ENCODE measurements around the gene CACNG4. TPM values are rescaled to one million over a fixed set of nuclear protein-coding genes. Genes with fewer than 3 reads are reported as not detected.
"Not testable (repeated sequence)": the region's sequence is repeated elsewhere in the genome, so short reads cannot be mapped to it uniquely, and the experiment has no call there.

Gene CACNG4
- total and polyA plus RNA-seq, 5 experiments from 2014 or later: not detected

- Mint-ChIP-seq H3K9me3 (peaks cover 0 to 2% (median 0%) of the 10 kb centered on the region in 9 donors), H3K36me3 (peaks cover 0 to 6% (median 0%) of the 10 kb centered on the region in 3 donors), H3K27ac (peak overlapping the region in 1 of 10 donors; percentile 32), H3K4me1 (peaks cover 7 to 15% (median 13%) of the 10 kb centered on the region in 4 donors), H3K27me3 (peaks cover 34 to 75% (median 68%) of the 10 kb centered on the region in 5 donors), H3K4me3 (peak overlapping the region in 1 of 10 donors; percentile 30)
- no peak for ATAC-seq
- DNase-seq: no peak
- POLR2A ChIA-PET: no interaction called here
Observed at GRCh38 chr17:66968916-66969315, 4.4 kb downstream of the CACNG4 start.

DNA sequence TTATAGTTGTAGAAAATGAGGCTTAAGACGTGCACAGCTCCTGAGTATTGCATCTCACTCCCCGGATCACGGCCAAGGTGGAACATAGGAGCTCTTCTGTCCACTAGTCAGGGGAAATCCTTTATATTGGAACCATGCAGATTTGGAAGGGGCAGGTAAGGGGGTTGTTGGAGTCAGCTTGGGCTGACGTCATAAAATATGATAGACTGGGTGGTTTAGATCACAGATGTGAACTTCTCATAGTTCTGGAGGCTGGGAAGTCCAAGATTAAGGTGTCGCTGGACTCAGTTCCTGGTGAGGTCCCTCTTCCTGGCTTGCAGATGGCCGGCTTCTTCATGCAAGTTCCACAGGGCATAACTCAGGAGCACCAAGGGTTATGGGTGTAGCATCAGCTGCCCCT lies 5.6 kb downstream of the CACNG4 start:
- peaks cover 0 to 4% (median 0%) of the 10 kb centered on the region in 3 donors for H3K36me3 Mint-ChIP-seq
- ATAC-seq (no peak), DNase-seq (no peak)
- peaks cover 4 to 12% (median 10%) of the 10 kb centered on the region in 4 donors for H3K4me1 Mint-ChIP-seq
- H3K9me3 Mint-ChIP-seq: peaks cover 0 to 2% (median 0%) of the 10 kb centered on the region in 9 donors
- H3K27ac Mint-ChIP-seq: peak overlapping the region in 1 of 10 donors; percentile 17
- no peak overlapping the region for H3K4me3 Mint-ChIP-seq
- peaks cover 34 to 76% (median 67%) of the 10 kb centered on the region in 5 donors for H3K27me3 Mint-ChIP-seq
- POLR2A ChIA-PET: no interaction called here

GRCh38 chr17:66970797-66971196 lies 6.3 kb downstream of the CACNG4 start:
- DNase-seq: no peak
- H3K4me1 Mint-ChIP-seq: peaks cover 4 to 10% (median 9%) of the 10 kb centered on the region in 4 donors
- no peak overlapping the region for H3K4me3 Mint-ChIP-seq
- peaks cover 34 to 76% (median 65%) of the 10 kb centered on the region in 5 donors for H3K27me3 Mint-ChIP-seq
- peaks cover 0 to 2% (median 0%) of the 10 kb centered on the region in 9 donors for H3K9me3 Mint-ChIP-seq
- POLR2A ChIA-PET: interaction anchor here (0.5 kb wide), 1 partner anchor 9 kb away, joined by 3 read pairs; no protein-coding TSS in a partner anchor
- H3K36me3 Mint-ChIP-seq: peaks cover 0 to 4% (median 0%) of the 10 kb centered on the region in 3 donors
- no peak for ATAC-seq
- H3K27ac Mint-ChIP-seq: no peak overlapping the region

DNA sequence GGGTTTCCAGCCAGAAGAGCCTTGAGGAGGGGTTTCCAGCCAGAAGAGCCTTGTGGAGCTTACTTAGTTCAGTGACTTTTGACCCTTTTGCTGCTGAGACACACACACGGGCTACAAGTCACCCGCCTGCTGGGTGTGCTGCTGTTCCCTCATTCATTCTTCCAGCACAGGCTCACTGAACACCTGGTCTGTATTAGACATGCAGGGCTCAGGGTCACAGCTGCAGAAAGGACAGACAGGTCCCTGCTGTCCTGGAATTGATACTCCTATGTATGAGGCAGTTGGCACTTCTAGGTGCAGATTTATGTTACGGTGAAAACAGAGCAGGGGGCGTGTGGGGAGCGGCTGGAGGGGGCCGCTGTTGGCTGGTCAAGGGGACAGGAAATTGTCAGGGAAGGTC lies 6.8 kb downstream of the CACNG4 start:
- POLR2A ChIA-PET: interaction anchor here (0.5 kb wide), 1 partner anchor 9 kb away, joined by 3 read pairs; no protein-coding TSS in a partner anchor
- no peak overlapping the region for H3K27ac Mint-ChIP-seq
- peaks cover 0 to 2% (median 0%) of the 10 kb centered on the region in 9 donors for H3K9me3 Mint-ChIP-seq
- DNase-seq: no peak
- H3K27me3 Mint-ChIP-seq: peaks cover 33 to 74% (median 65%) of the 10 kb centered on the region in 5 donors
- peaks cover 4 to 7% (median 6%) of the 10 kb centered on the region in 4 donors for H3K4me1 Mint-ChIP-seq
- peaks cover 0 to 4% (median 0%) of the 10 kb centered on the region in 3 donors for H3K36me3 Mint-ChIP-seq
- ATAC-seq: no peak
- no peak overlapping the region for H3K4me3 Mint-ChIP-seq

- H3K4me1 Mint-ChIP-seq: peaks cover 0 to 5% (median 1%) of the 10 kb centered on the region in 4 donors
- H3K27me3 Mint-ChIP-seq: peaks cover 29 to 74% (median 65%) of the 10 kb centered on the region in 5 donors
- ATAC-seq (no peak), DNase-seq (no peak)
- H3K4me3 Mint-ChIP-seq: no peak overlapping the region
- H3K36me3 Mint-ChIP-seq: peaks cover 0 to 2% (median 0%) of the 10 kb centered on the region in 3 donors
- POLR2A ChIA-PET: no interaction called here
- H3K27ac Mint-ChIP-seq: peak overlapping the region in 1 of 10 donors; percentile 50
- no peaks in the 10 kb centered on the region for H3K9me3 Mint-ChIP-seq
Observed at GRCh38 chr17:66971730-66972441, 7.4 kb downstream of the CACNG4 start.

- H3K4me1 Mint-ChIP-seq, POLR2A ChIA-PET, H3K27ac Mint-ChIP-seq, DNase-seq, ATAC-seq, H3K36me3 Mint-ChIP-seq, H3K4me3 Mint-ChIP-seq, H3K9me3 Mint-ChIP-seq: not testable (repeated sequence)
- peaks cover 26 to 74% (median 67%) of the 10 kb centered on the region in 5 donors for H3K27me3 Mint-ChIP-seq
Observed at GRCh38 chr17:66972442-66972830, 7.9 kb downstream of the CACNG4 start.

DNA sequence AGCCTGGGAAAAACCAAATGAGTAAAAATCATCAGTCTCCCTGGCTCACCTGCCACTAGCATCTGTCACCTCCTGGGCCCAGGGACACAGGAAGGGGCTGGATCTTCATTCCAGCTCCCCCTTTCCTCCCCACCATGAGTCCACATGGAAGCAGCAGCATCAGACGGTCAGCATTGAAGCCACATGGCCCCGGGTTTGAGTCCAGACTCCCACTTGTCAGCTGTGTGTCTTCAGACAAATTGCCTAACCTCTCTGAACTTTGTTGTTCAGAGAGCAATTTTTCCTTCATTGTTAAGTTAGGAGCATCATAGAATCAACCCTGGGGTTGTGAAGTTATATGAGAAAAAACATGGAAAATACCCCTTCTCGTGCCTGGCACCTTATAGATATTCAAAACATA lies 10.7 kb downstream of the CACNG4 start:
- no peak overlapping the region for H3K27ac Mint-ChIP-seq
- no peak overlapping the region for H3K4me3 Mint-ChIP-seq
- DNase-seq (no peak), ATAC-seq (no peak)
- H3K36me3 Mint-ChIP-seq: no peaks in the 10 kb centered on the region
- H3K27me3 Mint-ChIP-seq: peaks cover 14 to 69% (median 55%) of the 10 kb centered on the region in 5 donors
- POLR2A ChIA-PET: no interaction called here
- H3K9me3 Mint-ChIP-seq: no peaks in the 10 kb centered on the region
- peaks cover 0 to 6% (median 0%) of the 10 kb centered on the region in 4 donors for H3K4me1 Mint-ChIP-seq

DNA sequence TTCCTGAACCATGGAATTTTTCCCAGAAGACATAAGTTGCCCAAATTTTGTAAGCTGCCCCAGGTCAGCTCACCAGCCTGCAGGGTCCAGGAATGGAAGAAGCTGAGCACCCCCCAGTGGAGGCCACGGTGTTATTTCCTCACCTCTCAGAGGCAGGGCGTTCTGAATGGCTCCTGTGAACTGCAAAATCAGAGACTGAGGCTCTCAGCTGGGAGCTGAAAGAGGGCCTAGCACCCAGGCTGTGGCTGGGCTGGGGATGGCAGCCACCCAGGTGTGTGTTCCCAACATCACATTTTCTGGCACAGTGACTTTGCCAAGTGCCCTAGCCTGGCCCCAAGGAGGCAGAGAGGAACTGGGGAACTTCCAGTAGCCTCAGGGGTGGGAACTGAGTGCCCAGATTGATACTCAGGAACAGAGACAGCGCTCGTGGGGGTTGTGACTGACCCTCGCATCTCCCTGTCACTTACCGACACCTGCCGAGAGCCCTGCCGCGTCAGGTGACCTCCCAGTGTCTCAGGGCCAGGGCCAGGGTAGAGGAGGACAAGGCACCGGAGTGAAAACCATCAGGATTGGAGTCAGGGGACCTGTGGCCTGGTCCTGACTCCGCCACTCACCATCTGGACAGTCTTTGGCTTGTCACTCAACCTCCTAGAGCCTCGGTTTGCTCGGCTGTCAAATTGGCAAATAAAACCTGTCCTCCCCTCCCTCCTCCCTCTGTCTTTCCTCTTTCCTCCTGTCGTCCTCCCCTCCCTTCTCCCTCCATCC lies 11.3 kb downstream of the CACNG4 start:
- H3K27me3 Mint-ChIP-seq: peaks cover 11 to 65% (median 50%) of the 10 kb centered on the region in 5 donors
- no peak for ATAC-seq

DNA sequence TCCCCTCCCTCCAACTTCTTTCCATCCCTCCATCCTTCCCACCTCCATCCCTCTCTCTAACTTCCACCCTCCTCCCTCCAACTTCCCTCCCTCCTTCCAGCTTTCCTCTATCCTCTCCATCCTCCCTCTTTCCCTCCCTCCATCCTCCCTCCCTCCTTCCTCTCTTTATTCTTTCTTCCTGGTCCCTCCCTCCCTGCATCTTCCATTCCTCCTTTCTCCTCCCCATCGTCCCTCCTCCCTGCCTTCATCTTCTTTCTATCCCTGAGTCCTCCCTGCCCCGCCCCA lies 11.8 kb downstream of the CACNG4 start:
- Mint-ChIP-seq H3K27ac (no peak overlapping the region), H3K27me3 (peaks cover 12 to 61% (median 44%) of the 10 kb centered on the region in 5 donors), H3K4me3 (no peak overlapping the region), H3K4me1 (peaks cover 0 to 6% (median 0%) of the 10 kb centered on the region in 4 donors), H3K9me3 (no peaks in the 10 kb centered on the region), H3K36me3 (no peaks in the 10 kb centered on the region)
- no peak for DNase-seq
- no peak for ATAC-seq
- POLR2A ChIA-PET: no interaction called here

More for the DNA sequence above, 11.3 kb downstream of the CACNG4 start:
- peaks cover 0 to 6% (median 0%) of the 10 kb centered on the region in 4 donors for H3K4me1 Mint-ChIP-seq
- POLR2A ChIA-PET: no interaction called here
- no peak for DNase-seq
- H3K4me3 Mint-ChIP-seq: no peak overlapping the region
- H3K36me3 Mint-ChIP-seq: no peaks in the 10 kb centered on the region
- H3K9me3 Mint-ChIP-seq: no peaks in the 10 kb centered on the region
- no peak overlapping the region for H3K27ac Mint-ChIP-seq

DNA sequence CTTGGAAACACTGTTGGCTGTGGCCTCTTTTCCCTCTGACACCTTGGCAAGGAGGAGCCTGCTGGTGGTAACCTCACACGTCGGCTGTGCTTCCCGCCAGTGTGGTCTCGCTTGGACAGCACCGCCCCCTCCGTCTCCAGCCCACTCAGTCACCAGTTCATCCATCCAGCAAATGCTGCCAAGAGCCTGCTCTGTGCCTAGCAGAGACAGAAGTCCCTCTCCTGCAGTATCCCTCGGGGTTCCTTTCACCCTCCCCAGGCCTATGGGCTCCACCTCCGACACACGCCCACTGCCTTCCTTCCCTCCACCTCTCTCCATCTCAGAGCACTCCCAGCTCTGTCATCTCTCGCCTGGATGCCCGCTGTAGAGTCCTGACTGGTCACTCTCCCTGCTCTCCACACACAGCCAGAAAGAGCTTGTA lies 12.3 kb downstream of the CACNG4 start:
- ATAC-seq (no peak), DNase-seq (no peak)
- Mint-ChIP-seq H3K4me1 (peaks cover 0 to 5% (median 0%) of the 10 kb centered on the region in 4 donors), H3K36me3 (no peaks in the 10 kb centered on the region), H3K4me3 (no peak overlapping the region), H3K27ac (peak overlapping the region in 1 of 10 donors; percentile 71), H3K27me3 (peaks cover 10 to 56% (median 40%) of the 10 kb centered on the region in 5 donors), H3K9me3 (no peaks in the 10 kb centered on the region)
- POLR2A ChIA-PET: no interaction called here

- no peaks in the 10 kb centered on the region for H3K36me3 Mint-ChIP-seq
- DNase-seq: no peak
- POLR2A ChIA-PET: no interaction called here
- peaks cover 13 to 48% (median 37%) of the 10 kb centered on the region in 5 donors for H3K27me3 Mint-ChIP-seq
- no peak overlapping the region for H3K4me3 Mint-ChIP-seq
- H3K4me1 Mint-ChIP-seq: peaks cover 0 to 4% (median 1%) of the 10 kb centered on the region in 4 donors
- H3K27ac Mint-ChIP-seq: no peak overlapping the region
- no peak for ATAC-seq
- no peaks in the 10 kb centered on the region for H3K9me3 Mint-ChIP-seq
Observed at GRCh38 chr17:66978514-66979061, 14.1 kb downstream of the CACNG4 start.

DNA sequence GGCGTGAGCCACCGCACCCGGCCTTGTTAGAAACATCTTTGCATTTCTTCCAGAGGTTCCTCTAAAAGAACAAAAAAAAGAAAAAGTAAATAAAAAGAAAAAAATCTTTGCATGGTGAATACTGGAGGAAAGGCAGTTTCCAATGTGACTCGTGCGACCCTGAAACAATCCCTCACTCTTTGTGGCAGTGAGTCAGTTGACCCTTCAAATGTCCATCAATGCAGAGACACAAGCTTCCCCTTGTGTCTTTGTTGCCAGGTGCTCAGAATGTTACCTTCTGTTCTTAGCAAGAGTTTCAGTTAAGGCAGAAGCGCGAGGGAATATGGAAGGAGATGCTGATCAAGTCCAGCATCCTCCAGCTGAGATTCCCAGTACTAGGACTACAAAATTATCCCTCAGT lies 16.4 kb downstream of the CACNG4 start:
- no peak overlapping the region for H3K4me3 Mint-ChIP-seq
- no peak for DNase-seq
- peaks cover 18 to 52% (median 41%) of the 10 kb centered on the region in 5 donors for H3K27me3 Mint-ChIP-seq
- H3K4me1 Mint-ChIP-seq: peaks cover 0 to 4% (median 2%) of the 10 kb centered on the region in 4 donors
- H3K36me3 Mint-ChIP-seq: no peaks in the 10 kb centered on the region
- no peak for ATAC-seq
- POLR2A ChIA-PET: no interaction called here
- no peaks in the 10 kb centered on the region for H3K9me3 Mint-ChIP-seq
- H3K27ac Mint-ChIP-seq: no peak overlapping the region
